Measurements from ENCODE around the gene IRX1.

- TF ChIP-seq CTCF (IDR thresholded peaks at IDR 0.05): no peak
- no peak for TF ChIP-seq EZH2 (IDR thresholded peaks at IDR 0.05; ENCODE audit: borderline replicate concordance, insufficient read depth, low read depth, low read length, poor library complexity, severe bottlenecking)
Measured at GRCh38 chr5:3619579-3619978, 23.9 kb downstream of the IRX1 start.
